ENCODE results near the gene BCAS1.

GRCh38 chr20:54037525-54037924 is 32.9 kb downstream of the BCAS1 start:
- TF ChIP-seq EZH2 (IDR thresholded peaks at IDR 0.05; ENCODE audit: borderline replicate concordance, low read length), result no peak
- TF ChIP-seq, protein P1, sequence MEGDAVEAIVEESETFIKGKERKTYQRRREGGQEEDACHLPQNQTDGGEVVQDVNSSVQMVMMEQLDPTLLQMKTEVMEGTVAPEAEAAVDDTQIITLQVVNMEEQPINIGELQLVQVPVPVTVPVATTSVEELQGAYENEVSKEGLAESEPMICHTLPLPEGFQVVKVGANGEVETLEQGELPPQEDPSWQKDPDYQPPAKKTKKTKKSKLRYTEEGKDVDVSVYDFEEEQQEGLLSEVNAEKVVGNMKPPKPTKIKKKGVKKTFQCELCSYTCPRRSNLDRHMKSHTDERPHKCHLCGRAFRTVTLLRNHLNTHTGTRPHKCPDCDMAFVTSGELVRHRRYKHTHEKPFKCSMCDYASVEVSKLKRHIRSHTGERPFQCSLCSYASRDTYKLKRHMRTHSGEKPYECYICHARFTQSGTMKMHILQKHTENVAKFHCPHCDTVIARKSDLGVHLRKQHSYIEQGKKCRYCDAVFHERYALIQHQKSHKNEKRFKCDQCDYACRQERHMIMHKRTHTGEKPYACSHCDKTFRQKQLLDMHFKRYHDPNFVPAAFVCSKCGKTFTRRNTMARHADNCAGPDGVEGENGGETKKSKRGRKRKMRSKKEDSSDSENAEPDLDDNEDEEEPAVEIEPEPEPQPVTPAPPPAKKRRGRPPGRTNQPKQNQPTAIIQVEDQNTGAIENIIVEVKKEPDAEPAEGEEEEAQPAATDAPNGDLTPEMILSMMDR (IDR thresholded peaks at IDR 0.05; ENCODE audit: low read length), result no peak
